ENCODE results near the gene PHRF1. TPM values are rescaled to one million over a fixed set of nuclear protein-coding genes. Genes with fewer than 3 reads are reported as not detected.
A peak's percentile ranks its signal among the peaks of the same experiment; 100 is the strongest.

Gene PHRF1
- total RNA-seq, 6 experiments from 2014 or later = 15.4 to 21.9 (median 20.3) TPM

GRCh38 chr11:656866-657265 lies 80.6 kb downstream of the PHRF1 start:
- H3K27me3 ChIP-seq = no peaks in the 10 kb centered on the region
- no peak overlapping the region for H3K4me3 ChIP-seq
- no peak for TF ChIP-seq POLR2A (IDR thresholded peaks at IDR 0.05)
- H3K9me3 ChIP-seq = no peaks in the 10 kb centered on the region
- WGBS (ENCODE audit: insufficient coverage, low coverage, low lambda C conversion rate, missing lambda C conversion rate) = 59% methylated on average over 4 of the region's 7 CpGs
- H3K27ac ChIP-seq = peak overlapping the region in 1 of 3 donors; percentile 71
- H3K4me1 ChIP-seq = peaks cover 0 to 59% (median 27%) of the 10 kb centered on the region in 4 donors
- intact Hi-C loops (cut with DNase I) = no loop called here
- no peak for DNase-seq
- no peaks in the 10 kb centered on the region for H3K36me3 ChIP-seq
- ATAC-seq = no peak

- Histone ChIP-seq H3K4me1 (peaks cover 0 to 65% (median 27%) of the 10 kb centered on the region in 4 donors), H3K9me3 (no peaks in the 10 kb centered on the region), H3K4me3 (peak overlapping the region in 2 of 3 donors; percentile 15 to 17), H3K27ac (peak overlapping the region in 2 of 3 donors; percentile 18 to 71), H3K27me3 (no peaks in the 10 kb centered on the region), H3K36me3 (no peaks in the 10 kb centered on the region)
- ATAC-seq (peak; percentile 72 to 82 (median 75)), DNase-seq (peak; percentile 70 to 83 (median 83))
- intact Hi-C loops (cut with DNase I) = no loop called here
- WGBS (ENCODE audit: insufficient coverage, low coverage, low lambda C conversion rate, missing lambda C conversion rate) = 14% methylated on average over 8 of the region's 14 CpGs
- no peak for TF ChIP-seq POLR2A (IDR thresholded peaks at IDR 0.05)
- TF ChIP-seq, protein P1, sequence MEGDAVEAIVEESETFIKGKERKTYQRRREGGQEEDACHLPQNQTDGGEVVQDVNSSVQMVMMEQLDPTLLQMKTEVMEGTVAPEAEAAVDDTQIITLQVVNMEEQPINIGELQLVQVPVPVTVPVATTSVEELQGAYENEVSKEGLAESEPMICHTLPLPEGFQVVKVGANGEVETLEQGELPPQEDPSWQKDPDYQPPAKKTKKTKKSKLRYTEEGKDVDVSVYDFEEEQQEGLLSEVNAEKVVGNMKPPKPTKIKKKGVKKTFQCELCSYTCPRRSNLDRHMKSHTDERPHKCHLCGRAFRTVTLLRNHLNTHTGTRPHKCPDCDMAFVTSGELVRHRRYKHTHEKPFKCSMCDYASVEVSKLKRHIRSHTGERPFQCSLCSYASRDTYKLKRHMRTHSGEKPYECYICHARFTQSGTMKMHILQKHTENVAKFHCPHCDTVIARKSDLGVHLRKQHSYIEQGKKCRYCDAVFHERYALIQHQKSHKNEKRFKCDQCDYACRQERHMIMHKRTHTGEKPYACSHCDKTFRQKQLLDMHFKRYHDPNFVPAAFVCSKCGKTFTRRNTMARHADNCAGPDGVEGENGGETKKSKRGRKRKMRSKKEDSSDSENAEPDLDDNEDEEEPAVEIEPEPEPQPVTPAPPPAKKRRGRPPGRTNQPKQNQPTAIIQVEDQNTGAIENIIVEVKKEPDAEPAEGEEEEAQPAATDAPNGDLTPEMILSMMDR (IDR thresholded peaks at IDR 0.05) = peak in 2 of 4 donors; percentile 12 to 25
Measured at GRCh38 chr11:657691-658126, 81.4 kb downstream of the PHRF1 start.

GRCh38 chr11:659532-660085 lies 83.3 kb downstream of the PHRF1 start:
- TF ChIP-seq, protein P1 (IDR thresholded peaks at IDR 0.05) = no peak
- TF ChIP-seq POLR2A (IDR thresholded peaks at IDR 0.05) = no peak
- Histone ChIP-seq H3K9me3 (no peaks in the 10 kb centered on the region), H3K36me3 (no peaks in the 10 kb centered on the region), H3K27ac (no peak overlapping the region), H3K27me3 (no peaks in the 10 kb centered on the region), H3K4me3 (no peak overlapping the region), H3K4me1 (peaks cover 0 to 58% (median 24%) of the 10 kb centered on the region in 4 donors)
- intact Hi-C loops (cut with DNase I) = loop anchor here (10.0 kb wide), 1 partner anchor 65 kb away; no protein-coding TSS in a partner anchor
- no peak for DNase-seq
- no peak for ATAC-seq
- WGBS (ENCODE audit: insufficient coverage, low coverage, low lambda C conversion rate, missing lambda C conversion rate) = 95% methylated on average over 10 of the region's 16 CpGs

- peaks cover 0 to 51% (median 20%) of the 10 kb centered on the region in 4 donors for H3K4me1 ChIP-seq
- no peak overlapping the region for H3K27ac ChIP-seq
- DNase-seq = no peak
- H3K27me3 ChIP-seq = no peaks in the 10 kb centered on the region
- H3K9me3 ChIP-seq = no peaks in the 10 kb centered on the region
- intact Hi-C loops (cut with DNase I) = loop anchor here (10.0 kb wide), 1 partner anchor 65 kb away; no protein-coding TSS in a partner anchor
- no peaks in the 10 kb centered on the region for H3K36me3 ChIP-seq
- no peak for ATAC-seq
- H3K4me3 ChIP-seq = no peak overlapping the region
- TF ChIP-seq, protein P1 (IDR thresholded peaks at IDR 0.05) = no peak
- no peak for TF ChIP-seq POLR2A (IDR thresholded peaks at IDR 0.05)
- WGBS (ENCODE audit: insufficient coverage, low coverage, low lambda C conversion rate, missing lambda C conversion rate) = 73% methylated on average over 2 of the region's 19 CpGs
Measured at GRCh38 chr11:660281-660680, 84.0 kb downstream of the PHRF1 start.

DNA sequence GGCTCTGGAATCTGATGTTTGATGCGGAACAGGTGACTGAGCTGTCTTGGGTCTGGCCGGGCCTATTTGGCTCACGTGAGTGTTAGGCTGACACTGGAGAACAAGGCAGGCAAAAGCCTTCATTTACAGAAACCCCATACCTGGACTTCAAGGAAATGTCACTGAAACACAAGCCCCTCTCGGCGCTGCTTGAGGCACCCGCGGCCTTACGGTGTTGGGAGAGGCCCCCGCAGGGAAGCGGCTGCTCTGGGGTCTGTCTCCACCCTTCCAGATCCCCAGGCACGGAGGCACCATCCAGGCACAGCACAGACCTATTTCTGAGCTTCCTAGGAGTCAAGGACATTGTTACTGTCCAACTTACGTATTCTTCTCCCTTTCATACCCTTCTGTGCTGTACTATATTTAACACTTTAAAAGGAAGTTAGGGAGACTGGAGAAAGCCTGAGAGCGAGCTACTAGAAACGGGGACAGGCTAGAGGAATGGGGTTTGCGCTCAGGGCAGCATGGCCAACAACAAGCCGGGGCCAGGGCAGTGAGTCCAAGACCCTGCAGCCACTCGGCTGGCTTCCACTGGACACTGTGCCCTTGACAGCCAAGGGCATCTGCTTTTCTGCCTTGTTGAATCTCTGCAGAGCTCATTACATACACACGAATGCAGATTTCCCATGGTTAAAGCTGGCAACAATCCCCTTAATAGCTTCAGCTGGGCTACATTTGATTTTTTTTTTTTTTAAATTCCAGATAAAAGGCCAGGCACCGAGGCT lies 84.6 kb downstream of the PHRF1 start:
- 92% methylated on average over 9 of the region's 19 CpGs for WGBS (ENCODE audit: insufficient coverage, low coverage, low lambda C conversion rate, missing lambda C conversion rate)
- intact Hi-C loops (cut with DNase I) = loop anchor here (10.0 kb wide), 1 partner anchor 64 kb away; no protein-coding TSS in a partner anchor
- H3K36me3 ChIP-seq = peaks cover 0 to 3% (median 0%) of the 10 kb centered on the region in 4 donors

More for the DNA sequence above, 84.6 kb downstream of the PHRF1 start:
- no peaks in the 10 kb centered on the region for H3K27me3 ChIP-seq
- no peak overlapping the region for H3K27ac ChIP-seq
- peaks cover 0 to 45% (median 17%) of the 10 kb centered on the region in 4 donors for H3K4me1 ChIP-seq
- no peak for TF ChIP-seq POLR2A (IDR thresholded peaks at IDR 0.05)
- TF ChIP-seq, protein P1 (IDR thresholded peaks at IDR 0.05) = no peak
- DNase-seq = no peak
- H3K9me3 ChIP-seq = no peaks in the 10 kb centered on the region
- no peak for ATAC-seq
- H3K4me3 ChIP-seq = no peak overlapping the region
